IMR-90 (cell line): Measurements from ENCODE around the gene HNRNPH1. TPM values are rescaled to one million over a fixed set of nuclear protein-coding genes. Genes with fewer than 3 reads are reported as not detected.

ENCODE experiments used
- ATAC-seq: fragments of 200-7000 bp; cut with Tn5 transposase; 2 replicates; pipeline ENCODE4 v1.9.1; 2020; ENCODE audit warnings: low read depth, mild to moderate bottlenecking, moderate library complexity
- BruUV-seq: library from RNA; stranded (reverse); fragments of 400-500 nt; replicated peaks from 2 replicates; lab custom pipeline; 2021; lab: Mats Ljungman, UMichigan
- CTCF ChIA-PET: fragments of 300-600 bp; formaldehyde crosslinking; extraction: SDS; loops from one replicate; lab custom pipeline; 2021; ENCODE audit warnings: antibody characterized with exemption; lab: Yijun Ruan, JAX
- POLR2A ChIA-PET: fragments of 300-600 bp; sonication (Branson Sonifier 250); formaldehyde crosslinking; loops from one replicate; lab custom pipeline; 2022; ENCODE audit warnings: antibody characterized with exemption; ENCODE audit not compliant: unreplicated experiment; lab: Charles Lee
- DNase-seq: peaks from one replicate; pipeline ENCODE4 v3.0.0; 2013
- H2AFZ ChIP-seq: replicated peaks from 2 replicates; pipeline ENCODE3; 2013; ENCODE audit warnings: low read length, mild to moderate bottlenecking; ENCODE audit not compliant: poor library complexity
- H2AK5ac ChIP-seq: 2 replicates; pipeline ENCODE4 v1.6.1; 2013; ENCODE audit warnings: low read depth, low read length, inconsistent platforms
- H2AK9ac ChIP-seq: replicated peaks from 2 replicates; pipeline ENCODE3; 2013; ENCODE audit warnings: mild to moderate bottlenecking, low read depth, low read length, moderate library complexity; ENCODE audit not compliant: poor library complexity
- H2BK120ac ChIP-seq: 2 replicates; pipeline ENCODE4 v1.6.1; 2013; ENCODE audit warnings: low read depth, low read length, inconsistent platforms
- H2BK15ac ChIP-seq: 3 replicates; pipeline ENCODE4 v1.6.1; 2013; ENCODE audit warnings: low read depth, low read length, inconsistent platforms
- H2BK20ac ChIP-seq: 2 replicates; pipeline ENCODE4 v1.6.1; 2013; ENCODE audit warnings: low read depth, mild to moderate bottlenecking, inconsistent platforms, low read length, moderate library complexity
- H2BK5ac ChIP-seq: 2 replicates; pipeline ENCODE4 v1.6.1; 2013; ENCODE audit warnings: mild to moderate bottlenecking, low read depth, low read length, inconsistent platforms; ENCODE audit not compliant: poor library complexity, severe bottlenecking
- H3K14ac ChIP-seq: replicated peaks from 2 replicates; pipeline ENCODE4 v1.6.1; 2013; ENCODE audit warnings: low read depth, low read length, inconsistent platforms
- H3K18ac ChIP-seq: 2 replicates; pipeline ENCODE4 v1.6.1; 2013; ENCODE audit warnings: low read depth, low read length, control low read depth
- H3K23ac ChIP-seq: 2 replicates; pipeline ENCODE4 v1.6.1; 2013; ENCODE audit warnings: low read depth, low read length, inconsistent platforms
- H3K27ac ChIP-seq: 2 replicates; pipeline ENCODE4 v1.5.1; 2013; ENCODE audit warnings: mild to moderate bottlenecking, control low read depth, low read length; ENCODE audit not compliant: insufficient read depth
- H3K27me3 ChIP-seq: 2 replicates; pipeline ENCODE4 v1.6.1; 2013; ENCODE audit warnings: low read length; ENCODE audit not compliant: control insufficient read depth, insufficient read depth
- H3K36me3 ChIP-seq: 2 replicates; pipeline ENCODE4 v1.6.1; 2013; ENCODE audit warnings: low read length, mixed read lengths; ENCODE audit not compliant: control insufficient read depth, insufficient read depth
- H3K4ac ChIP-seq: 2 replicates; pipeline ENCODE4 v1.6.1; 2013; ENCODE audit warnings: low read depth, low read length, inconsistent platforms
- H3K4me1 ChIP-seq: 2 replicates; pipeline ENCODE4 v1.6.1; 2013; ENCODE audit warnings: low read length, mixed read lengths; ENCODE audit not compliant: control insufficient read depth, insufficient read depth
- H3K4me2 ChIP-seq: 2 replicates; pipeline ENCODE4 v1.6.1; 2013; ENCODE audit warnings: low read depth, mild to moderate bottlenecking, control low read depth, low read length, moderate library complexity
- H3K4me3 ChIP-seq: 2 replicates; pipeline ENCODE4 v1.5.1; 2013; ENCODE audit warnings: low read depth, mild to moderate bottlenecking, control low read depth, low read length, moderate library complexity; ENCODE audit not compliant: insufficient read depth
- H3K56ac ChIP-seq: 2 replicates; pipeline ENCODE4 v1.6.1; 2013; ENCODE audit warnings: low read length, inconsistent platforms; ENCODE audit not compliant: insufficient read depth; ENCODE audit errors: extremely low read depth
- H3K79me1 ChIP-seq, 2 experiments: 2 replicates each; pipeline ENCODE4 v1.6.1; 2013; ENCODE audit warnings: low read length in 2 of 2, inconsistent platforms in 1 of 2, low read depth in 1 of 2
- H3K9ac ChIP-seq: 2 replicates; pipeline ENCODE4 v1.6.1; 2013; ENCODE audit warnings: low read depth, low read length, control low read depth
- H3K9me1 ChIP-seq: 2 replicates; pipeline ENCODE4 v1.6.1; 2013; ENCODE audit warnings: low read length, inconsistent platforms; ENCODE audit not compliant: insufficient read depth
- H3K9me3 ChIP-seq: 2 replicates; pipeline ENCODE4 v1.6.1; 2013; ENCODE audit warnings: low read length; ENCODE audit not compliant: control insufficient read depth, insufficient read depth
- H4K20me1 ChIP-seq: 2 replicates; pipeline ENCODE4 v1.6.1; 2013; ENCODE audit warnings: low read length, inconsistent platforms; ENCODE audit not compliant: insufficient read depth
- H4K5ac ChIP-seq: 2 replicates; pipeline ENCODE4 v1.6.1; 2013; ENCODE audit warnings: mild to moderate bottlenecking, low read depth, low read length, control low read depth
- H4K8ac ChIP-seq, 2 experiments: 2 replicates each; pipeline ENCODE4 v1.6.1; 2013; ENCODE audit warnings: low read depth in 2 of 2, low read length in 2 of 2, control low read depth in 1 of 2, inconsistent platforms in 1 of 2
- H4K91ac ChIP-seq: 2 replicates; pipeline ENCODE4 v1.6.1; 2013; ENCODE audit warnings: low read depth, low read length, inconsistent platforms; ENCODE audit not compliant: insufficient read depth
- BHLHE40 ChIP-seq: fragments of 150-350 bp; IDR thresholded peaks from 2 replicates; pipeline ENCODE4 v1.6.1; 2016; ENCODE audit warnings: mild to moderate bottlenecking, low read depth, low read length
- CEBPB ChIP-seq: IDR thresholded peaks from 2 replicates; pipeline ENCODE4 v1.6.1; 2012; ENCODE audit warnings: low read depth, low read length, improper control_type of control experiment
- ELK1 ChIP-seq: fragments of 150-350 bp; IDR thresholded peaks from 2 replicates; pipeline ENCODE4 v1.6.1; 2016; ENCODE audit warnings: low read depth, mild to moderate bottlenecking, low read length, moderate library complexity, borderline replicate concordance
- MXI1 ChIP-seq: IDR thresholded peaks from 2 replicates; pipeline ENCODE4 v1.6.1; 2012; ENCODE audit warnings: low read depth, mild to moderate bottlenecking, low read length, moderate library complexity, borderline replicate concordance
- NFE2L2 ChIP-seq: fragments of 150-350 bp; IDR thresholded peaks from 2 replicates; pipeline ENCODE4 v1.6.1; 2016; ENCODE audit warnings: low read depth, mild to moderate bottlenecking, low read length
- RAD21 ChIP-seq: IDR thresholded peaks from 2 replicates; pipeline ENCODE4 v1.6.1; 2012; ENCODE audit warnings: low read length, improper control_type of control experiment
- USF2 ChIP-seq: fragments of 150-350 bp; IDR thresholded peaks from 2 replicates; pipeline ENCODE4 v1.6.1; 2017; ENCODE audit warnings: mild to moderate bottlenecking, antibody characterized with exemption, low read length, low read depth
- WGBS, 2 experiments: methylation state at CpG; one replicate each; pipeline versions ENCODE4 v1.1.5 to v1.1.7; 2013; ENCODE audit warnings: missing lambda C conversion rate in 2 of 2; ENCODE audit not compliant: insufficient read length in 1 of 2; ENCODE audit errors: extremely low coverage in 2 of 2; 5-methylcytosine and 5-hydroxymethylcytosine counted together
- dilution Hi-C: fragments of 300-500 bp; cut with HindIII; formaldehyde crosslinking; loops from one replicate; pipeline ENCODE4 v1.14.3; 2018; ENCODE audit warnings: low sequenced_read_pairs; ENCODE audit not compliant: unreplicated experiment
- in situ Hi-C: fragments of 300-500 bp; cut with MboI; formaldehyde crosslinking; loops from 3 replicates; pipeline ENCODE4 v1.14.3; 2019; ENCODE audit warnings: low sequenced_read_pairs, inconsistent platforms, mixed read lengths
- intact Hi-C: fragments of 100-400 bp; cut with micrococcal nuclease; formaldehyde crosslinking; loops from 2 replicates; pipeline ENCODE4 v1.10.0; 2022
- polyA plus RNA-seq, 3 experiments: library from polyadenylated mRNA; depleted of rRNA; stranded (reverse); fragments of >200 nt; gene quantifications; 2 replicates each; pipeline ENCODE4 v1.2.3, GENCODE V29; 2012; ENCODE audit warnings: low replicate concordance in 1 of 3
- total RNA-seq: library from RNA; depleted of rRNA; stranded (reverse); fragments of >200 nt; gene quantifications from 2 replicates; pipeline ENCODE4 v1.2.3, GENCODE V29; 2012

HNRNPH1 gene
- total and polyA plus RNA-seq, 2 of the 4 experiments (the other 2 are of a cell fraction): 288 to 300 TPM

GRCh38 chr5:179588166-179588565, 35.3 kb downstream of the HNRNPH1 start:
- Histone ChIP-seq H3K4ac (no peak overlapping the region), H2BK5ac (no peak overlapping the region), H3K9ac (no peak overlapping the region), H2AK9ac (no peak overlapping the region), H2BK15ac (no peak overlapping the region), H3K18ac (no peak overlapping the region), H3K4me3 (no peak overlapping the region), H3K56ac (no peak overlapping the region), H2BK20ac (no peak overlapping the region), H3K4me2 (no peak overlapping the region), H3K14ac (no peak overlapping the region), H4K91ac (no peak overlapping the region), H3K9me3 (no peaks in the 10 kb centered on the region), H3K23ac (no peak overlapping the region), H3K27ac (no peak overlapping the region), H3K36me3 (peaks cover 38% of the 10 kb centered on the region), H2AFZ (no peak overlapping the region), H3K9me1 (peaks cover 9% of the 10 kb centered on the region), H3K27me3 (no peaks in the 10 kb centered on the region), H4K20me1 (no peaks in the 10 kb centered on the region), H2BK120ac (no peak overlapping the region), H3K4me1 (no peaks in the 10 kb centered on the region), H4K5ac (no peak overlapping the region), H4K8ac (no peak overlapping the region), H3K79me1 (peaks cover 0 to 7% of the 10 kb centered on the region in 2 experiments; a peak in 1 of 4 replicates), H2AK5ac (no peak overlapping the region)
- intact Hi-C loops (no loop called here), dilution Hi-C loops (no loop called here), in situ Hi-C loops (no loop called here)
- DNase-seq: peak; percentile 67
- TF ChIP-seq ELK1 (no peak), USF2 (no peak), MXI1 (peak; percentile 59; the same call in 1 of the 2 replicates), RAD21 (no peak), BHLHE40 (no peak), CEBPB (no peak), NFE2L2 (no peak)
- ChIA-PET POLR2A (no interaction called here), CTCF (no interaction called here)
- WGBS, 2 experiments: no CpG with 5 or more reads among the region's 3 CpGs
- peak; percentile 86 for ATAC-seq
- no TSS peak for BruUV-seq
